ENCODE results near the gene NATD1.

NATD1 gene

GRCh38 chr17:21189361-21189760, 63.8 kb downstream of the NATD1 start:
- no peak for DNase-seq

Measured in HCEC 1CT (cell line).